ENCODE results near the gene SGF29. TPM values are rescaled to one million over a fixed set of nuclear protein-coding genes. Genes with fewer than 3 reads are reported as not detected.

SGF29 gene
- polyA plus RNA-seq (2013, experiment 1 of 2) = 18.0 TPM
- 19.9 TPM for polyA plus RNA-seq (2013, experiment 2 of 2)

- H3K36me3 ChIP-seq (ENCODE audit: control insufficient read depth, insufficient read depth, low read length) = no peaks in the 10 kb centered on the region
- peak within 1 kb of the TSS; percentile 37 for H3K4me3 ChIP-seq (ENCODE audit: low read length)
- no peaks in the 10 kb centered on the region for H3K27me3 ChIP-seq (ENCODE audit: insufficient read depth, low read length, poor library complexity)
- peak within 1 kb of the TSS; percentile 77 for H3K9ac ChIP-seq (ENCODE audit: low read length)
- H2BK120ac ChIP-seq (ENCODE audit: low read depth, low read length) = no peak within 1 kb of the TSS
- peak within 1 kb of the TSS; percentile 91 for H4K8ac ChIP-seq (ENCODE audit: low read depth, low read length)
- H3K79me2 ChIP-seq (ENCODE audit: control insufficient read depth, insufficient read depth, low read length) = no peaks in the 10 kb centered on the region
- H3K79me1 ChIP-seq (ENCODE audit: low read length) = no peaks in the 10 kb centered on the region
- peak within 1 kb of the TSS; percentile 17 for H3K4ac ChIP-seq (ENCODE audit: low read depth, low read length)
- no peak within 1 kb of the TSS for H3K18ac ChIP-seq (ENCODE audit: low read length)
- peak within 1 kb of the TSS; percentile 62 for H3K27ac ChIP-seq (ENCODE audit: low read depth, low read length)
- peak within 1 kb of the TSS; percentile 33 for H3K4me2 ChIP-seq (ENCODE audit: low read length)
- H3K56ac ChIP-seq (ENCODE audit: low read length) = peak within 1 kb of the TSS; percentile 94
- DNase-seq = peak; percentile 91
- no peak within 1 kb of the TSS for H2AK5ac ChIP-seq (ENCODE audit: low read length)
- peaks cover 2% of the 10 kb centered on the region for H3K4me1 ChIP-seq (ENCODE audit: control insufficient read depth, low read depth, low read length)
- H3K23ac ChIP-seq (ENCODE audit: low read length) = no peak within 1 kb of the TSS
- no peak within 1 kb of the TSS for H2BK15ac ChIP-seq (replicated peaks; ENCODE audit: low read depth)
- WGBS (ENCODE audit: extremely low coverage, insufficient coverage, low lambda C conversion rate) = no CpG with 5 or more reads among the region's 88 CpGs
- H4K5ac ChIP-seq (ENCODE audit: low read length) = no peak within 1 kb of the TSS
- peak within 1 kb of the TSS; percentile 28 for H2BK5ac ChIP-seq (ENCODE audit: low read length)
Observed at GRCh38 chr16:28553776-28554633, at the start of gene SGF29. Gene SGF29, plus strand, starts transcription at chr16:28553920. Its CDS starts 27,150 bp downstream, at chr16:28581070.

- Histone ChIP-seq H3K4me2 (ENCODE audit: low read length) (no peak overlapping the region), H3K56ac (ENCODE audit: low read length) (no peak overlapping the region), H3K4ac (ENCODE audit: low read depth, low read length) (no peak overlapping the region), H4K8ac (ENCODE audit: low read depth, low read length) (no peak overlapping the region), H3K4me3 (ENCODE audit: low read length) (no peak overlapping the region), H3K36me3 (ENCODE audit: control insufficient read depth, insufficient read depth, low read length) (no peaks in the 10 kb centered on the region), H3K79me1 (ENCODE audit: low read length) (no peaks in the 10 kb centered on the region), H4K5ac (ENCODE audit: low read length) (no peak overlapping the region), H3K27me3 (ENCODE audit: insufficient read depth, low read length, poor library complexity) (no peaks in the 10 kb centered on the region), H2BK15ac (replicated peaks; ENCODE audit: low read depth) (no peak overlapping the region), H3K4me1 (ENCODE audit: control insufficient read depth, low read depth, low read length) (no peaks in the 10 kb centered on the region), H3K23ac (ENCODE audit: low read length) (no peak overlapping the region), H3K27ac (ENCODE audit: low read depth, low read length) (no peak overlapping the region), H3K79me2 (ENCODE audit: control insufficient read depth, insufficient read depth, low read length) (no peaks in the 10 kb centered on the region), H3K18ac (ENCODE audit: low read length) (no peak overlapping the region), H2AK5ac (ENCODE audit: low read length) (no peak overlapping the region), H2BK5ac (ENCODE audit: low read length) (no peak overlapping the region), H2BK120ac (ENCODE audit: low read depth, low read length) (no peak overlapping the region), H3K9ac (ENCODE audit: low read length) (no peak overlapping the region)
- WGBS (ENCODE audit: extremely low coverage, insufficient coverage, low lambda C conversion rate) = no CpG with 5 or more reads among the region's 8 CpGs
- DNase-seq = no peak
Observed at GRCh38 chr16:28504707-28505404, 48.9 kb upstream of the SGF29 start.

GRCh38 chr16:28505489-28506137, 48.1 kb upstream of the SGF29 start:
- Histone ChIP-seq H4K5ac (ENCODE audit: low read length) (no peak overlapping the region), H3K23ac (ENCODE audit: low read length) (no peak overlapping the region), H3K18ac (ENCODE audit: low read length) (no peak overlapping the region), H2BK15ac (replicated peaks; ENCODE audit: low read depth) (no peak overlapping the region), H3K4me1 (ENCODE audit: control insufficient read depth, low read depth, low read length) (no peaks in the 10 kb centered on the region), H3K79me2 (ENCODE audit: control insufficient read depth, insufficient read depth, low read length) (no peaks in the 10 kb centered on the region), H4K8ac (ENCODE audit: low read depth, low read length) (no peak overlapping the region), H3K36me3 (ENCODE audit: control insufficient read depth, insufficient read depth, low read length) (no peaks in the 10 kb centered on the region), H3K27ac (ENCODE audit: low read depth, low read length) (no peak overlapping the region), H2AK5ac (ENCODE audit: low read length) (no peak overlapping the region), H3K4me2 (ENCODE audit: low read length) (no peak overlapping the region), H3K4me3 (ENCODE audit: low read length) (no peak overlapping the region), H2BK5ac (ENCODE audit: low read length) (no peak overlapping the region), H3K9ac (ENCODE audit: low read length) (no peak overlapping the region), H2BK120ac (ENCODE audit: low read depth, low read length) (no peak overlapping the region), H3K27me3 (ENCODE audit: insufficient read depth, low read length, poor library complexity) (no peaks in the 10 kb centered on the region), H3K56ac (ENCODE audit: low read length) (no peak overlapping the region), H3K4ac (ENCODE audit: low read depth, low read length) (no peak overlapping the region), H3K79me1 (ENCODE audit: low read length) (no peaks in the 10 kb centered on the region)
- no CpG with 5 or more reads among the region's 14 CpGs for WGBS (ENCODE audit: extremely low coverage, insufficient coverage, low lambda C conversion rate)
- DNase-seq = no peak

GRCh38 chr16:28511031-28511430, 42.7 kb upstream of the SGF29 start:
- no peak for DNase-seq
- Histone ChIP-seq H3K9ac (ENCODE audit: low read length) (no peak overlapping the region), H2AK5ac (ENCODE audit: low read length) (no peak overlapping the region), H4K5ac (ENCODE audit: low read length) (no peak overlapping the region), H3K4ac (ENCODE audit: low read depth, low read length) (no peak overlapping the region), H3K18ac (ENCODE audit: low read length) (no peak overlapping the region), H2BK5ac (ENCODE audit: low read length) (no peak overlapping the region), H3K27me3 (ENCODE audit: insufficient read depth, low read length, poor library complexity) (no peaks in the 10 kb centered on the region), H3K79me2 (ENCODE audit: control insufficient read depth, insufficient read depth, low read length) (no peaks in the 10 kb centered on the region), H3K56ac (ENCODE audit: low read length) (no peak overlapping the region), H3K4me1 (ENCODE audit: control insufficient read depth, low read depth, low read length) (no peaks in the 10 kb centered on the region), H3K4me2 (ENCODE audit: low read length) (no peak overlapping the region), H2BK120ac (ENCODE audit: low read depth, low read length) (no peak overlapping the region), H3K27ac (ENCODE audit: low read depth, low read length) (no peak overlapping the region), H3K23ac (ENCODE audit: low read length) (no peak overlapping the region), H3K79me1 (ENCODE audit: low read length) (no peaks in the 10 kb centered on the region), H3K36me3 (ENCODE audit: control insufficient read depth, insufficient read depth, low read length) (no peaks in the 10 kb centered on the region), H2BK15ac (replicated peaks; ENCODE audit: low read depth) (no peak overlapping the region), H4K8ac (ENCODE audit: low read depth, low read length) (no peak overlapping the region), H3K4me3 (ENCODE audit: low read length) (no peak overlapping the region)
- WGBS (ENCODE audit: extremely low coverage, insufficient coverage, low lambda C conversion rate) = no CpG with 5 or more reads among the region's 3 CpGs

GRCh38 chr16:28511801-28512789, 41.6 kb upstream of the SGF29 start:
- Histone ChIP-seq H3K79me1 (ENCODE audit: low read length) (no peaks in the 10 kb centered on the region), H4K5ac (ENCODE audit: low read length) (no peak overlapping the region), H3K27me3 (ENCODE audit: insufficient read depth, low read length, poor library complexity) (no peaks in the 10 kb centered on the region), H3K4me3 (ENCODE audit: low read length) (no peak overlapping the region), H4K8ac (ENCODE audit: low read depth, low read length) (no peak overlapping the region), H3K4ac (ENCODE audit: low read depth, low read length) (no peak overlapping the region), H2BK5ac (ENCODE audit: low read length) (no peak overlapping the region), H3K4me1 (ENCODE audit: control insufficient read depth, low read depth, low read length) (no peaks in the 10 kb centered on the region), H3K18ac (ENCODE audit: low read length) (no peak overlapping the region), H3K36me3 (ENCODE audit: control insufficient read depth, insufficient read depth, low read length) (no peaks in the 10 kb centered on the region), H2AK5ac (ENCODE audit: low read length) (no peak overlapping the region), H3K79me2 (ENCODE audit: control insufficient read depth, insufficient read depth, low read length) (no peaks in the 10 kb centered on the region), H3K9ac (ENCODE audit: low read length) (no peak overlapping the region), H2BK120ac (ENCODE audit: low read depth, low read length) (no peak overlapping the region), H2BK15ac (replicated peaks; ENCODE audit: low read depth) (no peak overlapping the region), H3K56ac (ENCODE audit: low read length) (no peak overlapping the region), H3K27ac (ENCODE audit: low read depth, low read length) (no peak overlapping the region), H3K4me2 (ENCODE audit: low read length) (no peak overlapping the region), H3K23ac (ENCODE audit: low read length) (no peak overlapping the region)
- DNase-seq = no peak
- no CpG with 5 or more reads among the region's 21 CpGs for WGBS (ENCODE audit: extremely low coverage, insufficient coverage, low lambda C conversion rate)
